Ishikawa (cell line): ENCODE results near the gene CCDC13.

ENCODE experiments used
- EGR1 ChIP-seq: IDR thresholded peaks from 2 replicates; pipeline ENCODE4 v1.6.1; 2012
- NFIC ChIP-seq: IDR thresholded peaks from 2 replicates; pipeline ENCODE4 v1.6.1; 2012
- RAD21 ChIP-seq: IDR thresholded peaks from 2 replicates; pipeline ENCODE4 v1.6.1; 2012; ENCODE audit warnings: low read depth
- YY1 ChIP-seq: IDR thresholded peaks from 2 replicates; pipeline ENCODE4 v1.6.1; 2012; ENCODE audit warnings: low read depth

DNA sequence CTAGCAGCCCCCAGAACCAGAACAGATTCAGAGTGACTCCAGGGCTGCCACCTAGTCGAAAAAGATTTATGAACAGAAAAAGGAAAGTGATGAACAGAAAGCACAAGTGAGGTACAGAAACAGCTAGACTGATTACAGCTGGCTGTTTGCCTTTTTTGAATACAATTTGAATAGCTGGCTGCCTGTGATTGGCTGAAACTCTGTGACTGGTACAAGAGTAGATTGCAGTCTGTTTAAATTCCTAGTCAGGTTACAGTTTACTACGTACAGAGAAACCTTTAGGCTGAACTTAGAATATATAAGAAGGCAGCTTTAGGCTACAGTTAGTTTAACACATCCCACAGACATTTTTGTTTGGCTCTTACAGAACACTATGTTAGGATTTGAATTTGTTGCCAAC lies 10.0 kb downstream of the CCDC13 start:
- no peak for TF ChIP-seq RAD21
- TF ChIP-seq EGR1: no peak
- TF ChIP-seq YY1: no peak
- no peak for TF ChIP-seq NFIC
